HEK293T (cell line): ENCODE measurements around the gene FAM124A.
A peak's percentile ranks its signal among the peaks of the same experiment; 100 is the strongest.
"Not testable (repeated sequence)": the region's sequence is repeated elsewhere in the genome, so short reads cannot be mapped to it uniquely, and the experiment has no call there.

Experiments
- CTCF ChIA-PET: fragments of 350-600 bp; formaldehyde crosslinking; extraction: SDS; loops from one replicate; lab custom pipeline; 2021; ENCODE audit warnings: antibody characterized with exemption, inconsistent platforms; lab: Yijun Ruan, JAX
- POLR2A ChIA-PET: fragments of 350-600 bp; formaldehyde crosslinking; extraction: SDS; loops from one replicate; lab custom pipeline; 2020; ENCODE audit warnings: antibody characterized with exemption, inconsistent platforms; lab: Yijun Ruan, JAX
- DNase-seq: peaks from one replicate; pipeline ENCODE4 v3.0.0; 2012; ENCODE audit warnings: mixed read lengths; ENCODE audit errors: extremely low spot score
- ARNT ChIP-seq: fragments of 450-650 bp; IDR thresholded peaks from 2 replicates; pipeline ENCODE4 v1.6.1; 2017; ENCODE audit warnings: mild to moderate bottlenecking
- BHLHE40 ChIP-seq: fragments of 450-650 bp; IDR thresholded peaks from 2 replicates; pipeline ENCODE4 v1.6.1; 2016; ENCODE audit warnings: mild to moderate bottlenecking, moderate library complexity, borderline replicate concordance
- CTBP1 ChIP-seq: fragments of 450-650 bp; IDR thresholded peaks from 2 replicates; pipeline ENCODE4 v1.6.1; 2016; ENCODE audit warnings: borderline replicate concordance
- ELF4 ChIP-seq: fragments of 450-650 bp; IDR thresholded peaks from 2 replicates; pipeline ENCODE4 v1.6.1; 2017; ENCODE audit warnings: antibody characterized with exemption
- FOXA1 ChIP-seq: fragments of 450-650 bp; IDR thresholded peaks from 2 replicates; pipeline ENCODE4 v1.6.1; 2016; ENCODE audit warnings: mild to moderate bottlenecking
- FOXK2 ChIP-seq: fragments of 450-650 bp; IDR thresholded peaks from 2 replicates; pipeline ENCODE4 v1.6.1; 2016; ENCODE audit warnings: mild to moderate bottlenecking
- FOXM1 ChIP-seq: fragments of 450-650 bp; IDR thresholded peaks from 2 replicates; pipeline ENCODE4 v1.6.1; 2017; ENCODE audit warnings: mild to moderate bottlenecking, borderline replicate concordance
- HDGF ChIP-seq: fragments of 450-650 bp; IDR thresholded peaks from 2 replicates; pipeline ENCODE4 v1.6.1; 2017; ENCODE audit warnings: antibody characterized with exemption, borderline replicate concordance
- L3MBTL2 ChIP-seq: fragments of 450-650 bp; conservative IDR thresholded peaks from 2 replicates; pipeline ENCODE4 v1.6.1; 2016; ENCODE audit warnings: mild to moderate bottlenecking
- LEF1 ChIP-seq: fragments of 450-650 bp; IDR thresholded peaks from 2 replicates; pipeline ENCODE4 v1.6.1; 2017; ENCODE audit warnings: mild to moderate bottlenecking, borderline replicate concordance
- NFRKB ChIP-seq: fragments of 450-650 bp; IDR thresholded peaks from 2 replicates; pipeline ENCODE4 v1.6.1; 2016; ENCODE audit warnings: mild to moderate bottlenecking, moderate library complexity
- SP1 ChIP-seq: fragments of 450-650 bp; IDR thresholded peaks from 2 replicates; pipeline ENCODE4 v1.6.1; 2017
- SUZ12 ChIP-seq: fragments of 450-650 bp; IDR thresholded peaks from 2 replicates; pipeline ENCODE4 v1.6.1; 2016; ENCODE audit warnings: mild to moderate bottlenecking
- TARDBP ChIP-seq: fragments of 450-650 bp; IDR thresholded peaks from 2 replicates; pipeline ENCODE4 v1.6.1; 2016
- ZNF384 ChIP-seq: fragments of 450-650 bp; IDR thresholded peaks from 2 replicates; pipeline ENCODE4 v1.6.1; 2016
- TF ChIP-seq, protein P1 (sequence below): fragments of 450-650 bp; IDR thresholded peaks from 2 replicates; pipeline ENCODE4 v1.6.1; 2016

Gene FAM124A

DNA sequence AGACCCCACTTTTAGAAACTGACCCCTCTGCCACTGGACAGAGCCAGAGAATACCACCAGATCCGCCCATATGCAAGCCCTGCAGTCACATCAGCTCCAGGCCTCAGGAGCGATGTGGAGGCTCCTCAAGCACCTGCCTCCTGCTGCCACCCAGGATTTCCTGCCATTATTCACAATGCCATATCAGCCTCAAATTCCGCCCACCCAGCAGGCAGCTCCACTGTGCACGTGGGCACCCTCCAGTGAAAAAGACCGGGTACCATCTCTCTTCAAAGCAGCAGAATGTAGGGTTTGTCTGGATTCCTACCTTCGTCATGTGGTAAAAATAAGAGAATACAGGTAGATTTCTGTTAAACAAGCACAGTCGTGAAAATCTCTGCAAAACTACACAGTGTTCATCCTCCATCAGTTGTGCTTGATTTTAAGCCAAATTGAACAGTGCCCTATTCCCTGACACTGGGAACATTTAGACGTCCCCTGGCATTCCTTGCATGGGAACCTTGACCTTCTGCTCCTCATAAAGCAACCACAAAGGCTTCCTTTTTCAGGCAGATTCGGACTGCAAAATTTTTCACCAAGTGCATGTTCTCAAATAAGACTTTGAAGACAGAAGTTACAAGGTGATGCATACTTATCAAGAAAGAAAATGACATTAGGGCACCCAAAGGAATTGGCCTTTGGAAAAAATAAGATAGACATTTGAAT is 56.4 kb downstream of the FAM124A start:
- ChIA-PET CTCF (interaction anchor here (1.3 kb wide), 1 partner anchor 8 kb away, joined by 5 read pairs; no protein-coding TSS in a partner anchor), POLR2A (no interaction called here)
- TF ChIP-seq FOXA1 = no peak
- no peak for TF ChIP-seq ARNT
- TF ChIP-seq LEF1 = no peak
- no peak for DNase-seq

DNA sequence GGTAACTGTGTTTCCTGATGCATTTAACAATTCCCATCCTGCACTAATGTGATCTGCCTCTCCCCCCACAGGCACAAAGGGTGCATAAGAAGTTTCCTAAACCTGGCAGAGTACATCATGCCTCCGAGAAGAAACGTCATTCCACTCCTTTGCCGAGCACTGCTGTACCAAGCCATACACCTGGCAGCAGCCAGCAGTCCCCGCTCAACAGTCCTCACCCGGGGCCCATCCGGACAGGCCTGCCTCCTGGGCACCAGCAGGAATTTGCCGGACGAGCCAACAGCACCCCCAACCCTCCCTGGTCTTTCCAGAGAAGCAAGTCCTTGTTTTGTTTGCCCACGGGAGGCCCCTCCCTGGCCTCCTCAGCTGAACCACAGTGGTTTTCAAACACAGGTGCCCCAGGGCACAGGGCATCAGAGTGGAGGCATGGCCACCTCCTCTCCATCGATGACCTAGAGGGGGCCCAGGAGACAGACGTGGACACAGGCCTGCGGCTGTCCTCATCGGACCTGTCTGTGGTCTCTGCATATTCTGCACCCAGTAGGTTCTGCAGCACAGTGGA is 58.3 kb downstream of the FAM124A start:
- ChIA-PET POLR2A (no interaction called here), CTCF (no interaction called here)
- DNase-seq = no peak
- TF ChIP-seq FOXK2 (no peak), FOXA1 (no peak), NFRKB (no peak)

DNA sequence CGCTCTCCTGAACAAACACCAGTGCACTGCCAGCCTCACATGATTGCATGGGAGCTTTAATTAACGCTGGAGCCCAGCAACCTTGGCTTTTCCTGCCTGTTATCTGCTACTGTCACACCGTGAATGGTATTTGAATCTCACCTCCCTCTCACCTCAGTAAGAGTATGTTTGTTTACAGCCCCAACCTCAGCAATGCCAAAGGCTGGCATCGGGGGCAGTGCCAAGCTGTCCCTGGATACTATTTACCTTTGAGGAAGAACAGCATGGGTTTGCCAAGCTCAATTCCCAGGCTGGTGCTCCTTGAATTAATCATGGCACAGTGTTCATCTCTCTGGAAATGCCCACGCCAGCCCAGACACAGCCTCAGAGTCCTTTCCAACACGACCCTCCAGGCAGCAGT is 60.1 kb downstream of the FAM124A start:
- ChIA-PET POLR2A (no interaction called here), CTCF (interaction anchor here (1.1 kb wide), 1 partner anchor 157 kb away, joined by 3 read pairs; no protein-coding TSS in a partner anchor)
- TF ChIP-seq LEF1 (no peak), CTBP1 (no peak), FOXM1 (no peak), BHLHE40 (no peak), NFRKB (no peak), SP1 (no peak), SUZ12 (no peak), FOXK2 (no peak), HDGF (no peak), TARDBP (no peak), ARNT (no peak), ZNF384 (no peak)
- DNase-seq = no peak

DNA sequence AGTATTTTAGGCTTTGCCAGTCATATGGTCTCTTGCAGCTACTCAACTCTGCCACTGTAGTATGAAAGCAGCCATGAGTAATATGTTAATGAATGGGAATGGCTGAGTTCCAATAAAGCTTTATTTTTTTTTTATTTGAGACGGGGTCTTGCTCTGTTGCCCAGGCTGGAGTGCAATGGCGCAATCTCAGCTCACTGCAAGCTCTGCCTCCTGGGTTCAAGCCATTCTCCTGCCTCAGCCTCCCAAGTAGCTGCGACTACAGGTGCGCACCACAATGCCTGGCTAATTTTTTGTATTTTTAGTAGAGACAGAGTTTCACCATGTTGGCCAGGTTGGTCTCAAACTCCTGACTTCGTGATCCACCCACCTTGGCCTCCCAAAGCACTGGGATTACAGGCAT is 60.7 kb downstream of the FAM124A start:
- CTCF ChIA-PET = interaction anchor here (1.1 kb wide), 1 partner anchor 158 kb away, joined by 3 read pairs; no protein-coding TSS in a partner anchor
- POLR2A ChIA-PET, DNase-seq: not testable (repeated sequence)

DNA sequence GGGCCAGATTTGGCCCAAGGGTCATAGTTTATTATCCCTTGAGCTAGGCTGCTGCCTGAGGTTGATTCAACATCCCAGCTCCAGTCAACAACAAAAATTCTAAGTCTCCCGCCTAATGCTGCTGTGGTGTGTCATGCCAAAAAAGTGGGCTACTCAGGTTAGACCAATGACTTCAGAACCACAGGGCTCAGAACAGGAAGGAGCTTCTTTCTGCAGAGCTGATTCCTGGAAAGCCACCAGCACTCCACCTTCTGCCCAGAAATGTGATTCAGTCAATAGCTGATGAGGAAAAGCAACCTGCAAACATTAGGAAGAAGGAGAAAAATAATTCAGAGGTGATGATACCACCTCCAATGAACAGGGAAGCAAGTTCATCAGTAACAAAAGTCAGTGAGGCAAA is 61.2 kb downstream of the FAM124A start:
- ChIA-PET CTCF (no interaction called here), POLR2A (no interaction called here)
- DNase-seq = no peak
- no peak for TF ChIP-seq SUZ12

DNA sequence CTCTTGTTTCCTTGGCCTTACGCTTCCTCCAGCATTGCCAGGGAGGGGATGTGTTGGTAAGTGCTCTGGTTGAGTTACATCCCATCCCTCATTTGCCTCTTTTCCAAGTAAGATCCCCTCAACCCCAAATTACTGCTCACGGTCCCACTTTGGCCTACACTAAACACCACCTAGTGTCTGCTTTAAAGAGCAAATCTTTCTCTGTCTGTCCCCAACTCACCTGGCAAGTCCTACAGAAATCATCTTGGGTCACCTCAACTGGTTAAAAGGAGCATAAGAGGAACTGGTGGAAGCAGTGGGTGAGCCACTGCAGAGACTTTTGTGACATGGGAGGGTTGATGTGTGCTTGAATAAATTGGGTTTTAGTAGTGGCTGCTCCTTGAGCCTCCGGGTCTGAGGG is 62.1 kb downstream of the FAM124A start:
- no peak for DNase-seq
- ChIA-PET CTCF (interaction anchor here (0.6 kb wide), 1 partner anchor 11 kb away, joined by 7 read pairs; no protein-coding TSS in a partner anchor), POLR2A (no interaction called here)
- TF ChIP-seq HDGF (no peak), SP1 (no peak), ELF4 (no peak), ZNF384 (no peak), CTBP1 (no peak), L3MBTL2 (no peak), LEF1 (no peak), NFRKB (no peak), FOXA1 (no peak), TARDBP (no peak), FOXK2 (no peak), ARNT (no peak), BHLHE40 (no peak), SUZ12 (no peak), FOXM1 (no peak)
- TF ChIP-seq, protein P1, sequence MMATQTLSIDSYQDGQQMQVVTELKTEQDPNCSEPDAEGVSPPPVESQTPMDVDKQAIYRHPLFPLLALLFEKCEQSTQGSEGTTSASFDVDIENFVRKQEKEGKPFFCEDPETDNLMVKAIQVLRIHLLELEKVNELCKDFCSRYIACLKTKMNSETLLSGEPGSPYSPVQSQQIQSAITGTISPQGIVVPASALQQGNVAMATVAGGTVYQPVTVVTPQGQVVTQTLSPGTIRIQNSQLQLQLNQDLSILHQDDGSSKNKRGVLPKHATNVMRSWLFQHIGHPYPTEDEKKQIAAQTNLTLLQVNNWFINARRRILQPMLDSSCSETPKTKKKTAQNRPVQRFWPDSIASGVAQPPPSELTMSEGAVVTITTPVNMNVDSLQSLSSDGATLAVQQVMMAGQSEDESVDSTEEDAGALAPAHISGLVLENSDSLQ = no peak

DNA sequence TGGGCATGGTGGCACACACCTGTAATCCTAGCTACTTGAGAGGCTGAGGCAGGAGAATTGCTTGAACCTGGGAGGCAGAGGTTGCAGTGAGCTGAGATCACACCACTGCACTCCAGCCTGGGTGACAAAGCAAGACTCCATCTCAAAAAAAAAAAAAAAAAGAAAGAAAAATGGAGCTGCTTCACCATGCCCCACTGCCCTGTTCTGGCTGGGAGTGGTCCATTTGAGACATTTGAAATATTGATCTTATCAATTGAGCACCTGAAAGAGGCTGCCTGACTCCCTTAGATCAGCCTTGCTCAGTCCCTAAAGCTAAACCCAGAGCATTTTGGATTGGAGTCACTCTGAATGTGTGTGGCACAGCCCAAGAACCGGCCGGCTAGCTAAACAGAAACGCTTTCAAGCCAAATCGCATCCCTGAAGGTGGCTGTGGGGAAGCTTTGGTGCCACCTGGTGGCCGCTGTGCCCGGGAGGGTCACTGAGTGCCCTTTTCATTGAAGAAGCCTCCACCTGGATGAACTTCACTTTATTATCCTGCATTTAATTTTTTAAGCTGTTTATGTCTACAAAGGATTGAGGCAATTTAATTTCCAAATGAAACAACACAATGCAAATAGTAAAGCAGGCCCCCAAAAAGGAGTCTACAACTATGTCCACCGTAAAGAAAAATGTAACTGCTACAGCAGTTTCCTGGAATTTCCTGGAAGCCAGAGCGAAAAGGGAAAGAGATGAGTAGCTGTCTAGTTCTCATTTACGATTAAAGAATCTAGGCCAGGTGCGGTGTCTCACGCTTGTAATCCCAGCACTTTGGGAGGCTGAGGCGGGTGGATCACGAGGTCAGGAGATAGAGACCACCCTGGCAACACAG is 64.2 kb downstream of the FAM124A start:
- TF ChIP-seq FOXA1 = no peak
- no peak for TF ChIP-seq SP1
- TF ChIP-seq CTBP1 = no peak
- TF ChIP-seq ELF4 = no peak
- no peak for TF ChIP-seq L3MBTL2
- TF ChIP-seq SUZ12 = no peak
- TF ChIP-seq ARNT = no peak
- no peak for TF ChIP-seq TARDBP
- no peak for TF ChIP-seq FOXK2
- TF ChIP-seq ZNF384 = no peak
- no peak for TF ChIP-seq LEF1
- TF ChIP-seq BHLHE40 = no peak
- TF ChIP-seq FOXM1 = no peak
- TF ChIP-seq HDGF = no peak
- TF ChIP-seq NFRKB = no peak
- TF ChIP-seq, protein P1 = no peak
- POLR2A ChIA-PET = no interaction called here
- DNase-seq = peak; percentile 79
- CTCF ChIA-PET = interaction anchor here (0.6 to 3.5 kb wide), 20 partner anchors 9 to 511 kb away, joined by 3 to 38 read pairs (median 4); no protein-coding TSS in a partner anchor
